Ascending aorta (tissue), 2 donors: Measurements from ENCODE around the gene THEM5. TPM values are rescaled to one million over a fixed set of nuclear protein-coding genes. Genes with fewer than 3 reads are reported as not detected.

Experiments used
- DNase-seq, 2 donors: peaks; one replicate each; pipeline ENCODE4 v3.0.0-alpha.2; 2019; ENCODE audit warnings: low spot score in 2 of 2
- H3K27ac ChIP-seq, 2 donors: fragments of 200-600 bp; sonication (generic); one replicate each; pipeline ENCODE4 v1.5.1; 2016 to 2017; ENCODE audit warnings: mild to moderate bottlenecking in 1 of 2
- H3K27me3 ChIP-seq: fragments of 200-600 bp; sonication (generic); one replicate; pipeline ENCODE4 v1.5.1; 2017
- H3K36me3 ChIP-seq, 2 donors: fragments of 200-600 bp; sonication (generic); one replicate each; pipeline ENCODE4 v1.5.1; 2016
- H3K4me1 ChIP-seq, 2 donors: fragments of 200-600 bp; sonication (generic); one replicate each; pipeline ENCODE4 v1.5.1; 2016 to 2017; ENCODE audit warnings: mild to moderate bottlenecking in 1 of 2
- H3K4me3 ChIP-seq, 2 donors: fragments of 200-600 bp; sonication (generic); one replicate each; pipeline ENCODE4 v1.5.1; 2016 to 2017; ENCODE audit warnings: mild to moderate bottlenecking in 1 of 2
- H3K9me3 ChIP-seq, 2 donors: fragments of 200-600 bp; sonication (generic); one replicate each; pipeline ENCODE4 v1.5.1; 2016
- intact Hi-C: fragments of 100-400 bp; cut with DNase I; formaldehyde crosslinking; loops from one replicate; pipeline ENCODE4 v1.15.1; 2023
- total RNA-seq: library from RNA; depleted of rRNA; stranded (reverse); fragments of >200 nt; gene quantifications from one replicate; pipeline ENCODE4 v1.1.0, GENCODE V29; 2016
- TF ChIP-seq, protein P1 (sequence below), 3 experiments: fragments of 200-600 bp in 2 of 3; fragments of 450-650 bp in 1 of 3; sonication (generic) in 2 of 3; IDR thresholded peaks; one replicate each; pipeline ENCODE4 v1.5.1; 2016 to 2019; ENCODE audit warnings: antibody characterized with exemption in 3 of 3, mild to moderate bottlenecking in 1 of 3, moderate library complexity in 1 of 3

Gene THEM5
- total RNA-seq, 1 donor from 2014 or later = not detected

DNA sequence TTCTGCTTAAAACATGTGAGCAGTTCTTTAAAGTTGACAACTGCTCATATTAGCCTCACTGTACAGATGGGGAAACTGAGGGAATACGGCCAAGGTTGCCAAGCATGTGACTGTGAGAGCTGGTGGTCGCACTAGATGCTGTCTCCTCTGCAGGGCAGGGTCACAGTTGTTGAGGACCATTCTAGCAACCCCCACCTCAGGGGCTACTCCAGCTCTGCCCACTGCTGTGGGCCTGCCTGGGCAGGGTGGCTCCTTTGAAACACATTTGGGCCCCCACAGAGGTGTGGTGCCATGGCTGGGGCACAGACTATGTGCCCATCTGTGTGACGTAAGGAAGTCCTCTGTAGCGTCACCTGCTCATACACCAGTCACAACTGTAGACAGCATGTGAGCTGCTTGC is 779 bp downstream of the THEM5 start:
- H3K9me3 ChIP-seq = no peaks in the 10 kb centered on the region
- intact Hi-C loops = no loop called here
- H3K27ac ChIP-seq = no peak overlapping the region
- no peaks in the 10 kb centered on the region for H3K36me3 ChIP-seq
- no peak overlapping the region for H3K4me3 ChIP-seq
- H3K27me3 ChIP-seq = no peaks in the 10 kb centered on the region
- DNase-seq = no peak
- TF ChIP-seq, protein P1, sequence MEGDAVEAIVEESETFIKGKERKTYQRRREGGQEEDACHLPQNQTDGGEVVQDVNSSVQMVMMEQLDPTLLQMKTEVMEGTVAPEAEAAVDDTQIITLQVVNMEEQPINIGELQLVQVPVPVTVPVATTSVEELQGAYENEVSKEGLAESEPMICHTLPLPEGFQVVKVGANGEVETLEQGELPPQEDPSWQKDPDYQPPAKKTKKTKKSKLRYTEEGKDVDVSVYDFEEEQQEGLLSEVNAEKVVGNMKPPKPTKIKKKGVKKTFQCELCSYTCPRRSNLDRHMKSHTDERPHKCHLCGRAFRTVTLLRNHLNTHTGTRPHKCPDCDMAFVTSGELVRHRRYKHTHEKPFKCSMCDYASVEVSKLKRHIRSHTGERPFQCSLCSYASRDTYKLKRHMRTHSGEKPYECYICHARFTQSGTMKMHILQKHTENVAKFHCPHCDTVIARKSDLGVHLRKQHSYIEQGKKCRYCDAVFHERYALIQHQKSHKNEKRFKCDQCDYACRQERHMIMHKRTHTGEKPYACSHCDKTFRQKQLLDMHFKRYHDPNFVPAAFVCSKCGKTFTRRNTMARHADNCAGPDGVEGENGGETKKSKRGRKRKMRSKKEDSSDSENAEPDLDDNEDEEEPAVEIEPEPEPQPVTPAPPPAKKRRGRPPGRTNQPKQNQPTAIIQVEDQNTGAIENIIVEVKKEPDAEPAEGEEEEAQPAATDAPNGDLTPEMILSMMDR (IDR thresholded peaks at IDR 0.05) = no peak
- H3K4me1 ChIP-seq = peaks cover 0 to 2% of the 10 kb centered on the region in 2 donors

DNA sequence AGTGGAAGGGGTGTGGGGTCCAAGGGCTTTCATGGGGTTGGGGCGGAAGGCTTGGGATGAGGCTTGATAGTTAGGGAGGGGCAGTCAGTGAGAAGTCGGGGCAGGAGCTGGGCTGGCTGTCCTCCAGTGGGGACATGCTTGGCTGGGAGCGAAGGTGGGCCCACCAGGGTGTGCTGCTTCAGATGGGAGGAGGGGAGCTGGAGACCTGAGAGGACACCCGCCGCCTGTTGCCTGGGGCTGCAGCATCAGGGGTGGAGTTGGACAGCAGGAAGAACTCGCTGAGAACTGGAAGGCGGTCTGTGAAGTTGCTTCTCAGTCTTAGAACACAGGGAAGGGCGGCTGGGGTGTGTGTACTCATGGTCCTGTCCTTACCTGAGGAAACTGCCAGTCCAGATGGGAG is 1.6 kb downstream of the THEM5 start:
- no peak overlapping the region for H3K27ac ChIP-seq
- intact Hi-C loops = no loop called here
- H3K4me3 ChIP-seq = no peak overlapping the region
- no peaks in the 10 kb centered on the region for H3K27me3 ChIP-seq
- no peaks in the 10 kb centered on the region for H3K36me3 ChIP-seq
- TF ChIP-seq, protein P1 (IDR thresholded peaks at IDR 0.05) = no peak
- H3K4me1 ChIP-seq = peaks cover 0 to 2% of the 10 kb centered on the region in 2 donors
- H3K9me3 ChIP-seq = no peaks in the 10 kb centered on the region
- DNase-seq = no peak

DNA sequence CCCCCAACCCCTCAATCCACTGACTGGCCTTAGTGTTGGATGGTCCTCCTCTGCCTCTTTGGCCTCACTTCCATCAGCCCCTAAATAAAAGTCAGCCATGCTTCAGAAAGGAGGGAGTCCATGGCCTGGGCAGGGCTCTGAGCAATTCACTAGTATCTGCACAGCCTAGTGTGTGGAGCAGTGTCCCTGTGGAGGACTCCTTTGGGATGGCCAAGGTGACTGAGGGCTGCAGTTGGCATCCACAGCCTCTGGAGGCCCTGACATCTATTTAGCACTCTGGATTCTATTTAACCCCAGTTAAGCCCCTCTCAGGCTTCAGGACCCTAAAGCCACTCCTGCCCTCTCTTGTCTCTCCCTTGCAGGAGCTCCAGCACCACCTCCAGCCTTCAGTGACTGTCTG is 3.6 kb downstream of the THEM5 start:
- peak in 1 of 2 donors; percentile 58 for DNase-seq

DNA sequence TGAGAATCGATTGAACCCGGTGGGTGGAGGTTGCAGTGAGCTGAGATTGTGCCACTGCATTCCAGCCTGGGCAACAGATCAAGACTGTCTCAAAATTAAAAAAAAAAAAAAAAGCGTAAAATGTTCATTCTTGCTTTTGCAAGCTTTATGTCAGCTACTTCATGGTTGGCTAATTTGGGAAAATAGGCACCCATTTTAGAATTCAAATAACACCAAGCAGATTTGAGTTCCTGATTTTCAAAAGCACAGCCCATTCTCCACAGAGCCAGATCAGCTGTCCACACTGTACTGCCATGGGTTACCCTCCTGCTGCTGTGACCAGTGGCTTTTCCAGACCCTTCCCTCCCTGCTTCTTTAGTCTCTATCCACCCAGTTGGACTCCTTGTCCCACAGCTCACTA is 4.4 kb downstream of the THEM5 start:
- intact Hi-C loops = no loop called here
- Histone ChIP-seq H3K27me3 (no peaks in the 10 kb centered on the region), H3K4me3 (no peak overlapping the region), H3K36me3 (no peaks in the 10 kb centered on the region), H3K27ac (no peak overlapping the region), H3K9me3 (no peaks in the 10 kb centered on the region), H3K4me1 (no peaks in the 10 kb centered on the region)
- DNase-seq = no peak
- TF ChIP-seq, protein P1 (IDR thresholded peaks at IDR 0.05) = no peak

More for the DNA sequence above, 3.6 kb downstream of the THEM5 start:
- intact Hi-C loops = no loop called here
- Histone ChIP-seq H3K4me3 (no peak overlapping the region), H3K27ac (no peak overlapping the region), H3K27me3 (no peaks in the 10 kb centered on the region), H3K9me3 (no peaks in the 10 kb centered on the region), H3K36me3 (no peaks in the 10 kb centered on the region), H3K4me1 (no peaks in the 10 kb centered on the region)
- TF ChIP-seq, protein P1 (IDR thresholded peaks at IDR 0.05) = no peak

DNA sequence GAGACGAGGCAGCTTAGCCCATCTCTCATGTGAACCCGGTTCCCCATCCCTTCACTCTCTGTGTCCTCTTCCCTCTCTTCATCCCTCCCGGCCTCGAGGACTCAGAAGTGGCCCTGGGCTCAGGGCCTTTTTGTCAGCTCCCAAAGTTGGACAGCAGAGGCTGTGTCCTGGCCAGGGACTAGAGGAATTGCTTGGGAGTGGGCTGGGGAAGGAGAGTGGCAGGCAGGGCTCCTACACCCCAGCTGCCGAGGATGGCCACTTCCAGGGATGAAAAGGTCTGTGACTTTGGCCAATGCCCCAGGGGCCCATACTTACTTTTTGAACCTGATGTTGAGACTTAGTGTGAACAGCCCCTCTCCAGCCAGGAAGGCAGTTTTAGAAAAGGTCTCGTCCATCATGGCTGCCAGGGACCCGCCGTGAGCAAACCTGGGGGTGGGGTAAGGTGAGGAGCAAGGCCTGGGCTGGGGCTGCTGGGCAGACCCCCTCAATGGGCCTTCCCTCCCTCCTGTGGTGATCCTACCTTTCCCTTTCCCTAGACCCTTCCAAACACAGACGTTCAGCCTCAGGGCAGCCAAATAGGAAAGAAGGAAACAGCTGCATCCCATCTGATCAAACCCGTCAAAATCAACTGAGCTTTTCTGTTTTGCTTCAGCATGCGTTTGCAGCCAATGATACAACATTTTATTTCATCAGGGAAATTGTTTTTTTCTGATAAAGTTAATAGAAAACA is 5.5 kb downstream of the THEM5 start:
- Histone ChIP-seq H3K27me3 (no peaks in the 10 kb centered on the region), H3K36me3 (no peaks in the 10 kb centered on the region), H3K4me3 (no peak overlapping the region), H3K4me1 (no peaks in the 10 kb centered on the region), H3K27ac (no peak overlapping the region), H3K9me3 (no peaks in the 10 kb centered on the region)
- intact Hi-C loops = no loop called here
- peak in 1 of 2 donors; percentile 39 for DNase-seq
- TF ChIP-seq, protein P1 (IDR thresholded peaks at IDR 0.05) = no peak
